ENCODE measurements around the gene UBLCP1. TPM values are rescaled to one million over a fixed set of nuclear protein-coding genes. Genes with fewer than 3 reads are reported as not detected.

Gene UBLCP1
- total and polyA plus RNA-seq, 2 of the 13 experiments (the other 11 are each of a cell fraction or from before 2014, with no cell fraction given): 6.5 to 12.6 TPM

DNA sequence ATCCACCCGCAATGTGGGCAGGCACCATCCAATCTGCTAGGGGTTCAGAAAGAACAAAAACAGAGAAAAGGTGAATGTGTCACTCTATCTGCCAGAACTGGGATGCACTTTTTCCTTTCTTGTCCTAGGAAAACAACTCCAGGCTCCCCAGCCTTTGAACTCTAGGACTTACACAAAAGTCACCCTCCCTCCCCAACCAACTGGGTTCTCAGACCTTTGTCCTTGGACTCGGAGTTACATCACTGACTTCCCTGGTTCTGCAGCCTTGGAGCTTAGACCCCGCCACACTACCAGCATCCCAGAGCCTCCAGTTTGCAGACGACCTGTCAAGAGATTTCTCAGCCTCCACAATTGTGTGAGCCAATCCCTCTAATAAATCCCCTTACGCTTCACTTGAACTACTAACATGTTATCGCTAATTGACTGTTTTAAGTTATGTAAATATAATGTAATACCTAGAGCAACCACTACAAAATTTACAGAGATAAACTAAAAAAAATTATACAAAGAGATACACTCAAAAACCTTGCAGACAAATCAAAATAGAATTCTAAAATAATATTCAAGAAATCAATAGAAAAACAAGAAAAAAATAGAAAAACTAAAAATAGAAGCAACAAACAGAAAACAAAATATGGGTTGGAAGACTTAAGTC lies 5.3 kb upstream of the UBLCP1 start (continued):
- TF ChIP-seq RXRB (CRISPR knock-in tag; IDR thresholded peaks at IDR 0.05; ENCODE audit: borderline replicate concordance): peak; percentile 33; the same call in 1 of the 2 replicates
- TF ChIP-seq YEATS4 (CRISPR knock-in tag; IDR thresholded peaks at IDR 0.05; ENCODE audit: borderline replicate concordance): no peak
- TF ChIP-seq JDP2 (CRISPR knock-in tag; IDR thresholded peaks at IDR 0.05; ENCODE audit: borderline replicate concordance): no peak
- peak; percentile 19; the same call in 1 of the 2 replicates for TF ChIP-seq ELF1 (CRISPR knock-in tag; IDR thresholded peaks at IDR 0.05)
- TF ChIP-seq ZNF430 (CRISPR knock-in tag; IDR thresholded peaks at IDR 0.05): 0 out of 2 replicates have a peak, but pooled peaks have one; percentile 29
- no peak for TF ChIP-seq GABPA (IDR thresholded peaks at IDR 0.05; ENCODE audit: low read depth, low read length)
- peak; percentile 57 for TF ChIP-seq GABPA (CRISPR knock-in tag; IDR thresholded peaks at IDR 0.05; ENCODE audit: low read depth)
- TF ChIP-seq KMT2A (CRISPR knock-in tag; IDR thresholded peaks at IDR 0.05): no peak
- peak; percentile 51; the same call in 1 of the 2 replicates for TF ChIP-seq FOXJ3 (CRISPR knock-in tag; IDR thresholded peaks at IDR 0.05; ENCODE audit: borderline replicate concordance)
- no peak for TF ChIP-seq AHR (CRISPR knock-in tag; IDR thresholded peaks at IDR 0.05)
- TF ChIP-seq, protein P1, sequence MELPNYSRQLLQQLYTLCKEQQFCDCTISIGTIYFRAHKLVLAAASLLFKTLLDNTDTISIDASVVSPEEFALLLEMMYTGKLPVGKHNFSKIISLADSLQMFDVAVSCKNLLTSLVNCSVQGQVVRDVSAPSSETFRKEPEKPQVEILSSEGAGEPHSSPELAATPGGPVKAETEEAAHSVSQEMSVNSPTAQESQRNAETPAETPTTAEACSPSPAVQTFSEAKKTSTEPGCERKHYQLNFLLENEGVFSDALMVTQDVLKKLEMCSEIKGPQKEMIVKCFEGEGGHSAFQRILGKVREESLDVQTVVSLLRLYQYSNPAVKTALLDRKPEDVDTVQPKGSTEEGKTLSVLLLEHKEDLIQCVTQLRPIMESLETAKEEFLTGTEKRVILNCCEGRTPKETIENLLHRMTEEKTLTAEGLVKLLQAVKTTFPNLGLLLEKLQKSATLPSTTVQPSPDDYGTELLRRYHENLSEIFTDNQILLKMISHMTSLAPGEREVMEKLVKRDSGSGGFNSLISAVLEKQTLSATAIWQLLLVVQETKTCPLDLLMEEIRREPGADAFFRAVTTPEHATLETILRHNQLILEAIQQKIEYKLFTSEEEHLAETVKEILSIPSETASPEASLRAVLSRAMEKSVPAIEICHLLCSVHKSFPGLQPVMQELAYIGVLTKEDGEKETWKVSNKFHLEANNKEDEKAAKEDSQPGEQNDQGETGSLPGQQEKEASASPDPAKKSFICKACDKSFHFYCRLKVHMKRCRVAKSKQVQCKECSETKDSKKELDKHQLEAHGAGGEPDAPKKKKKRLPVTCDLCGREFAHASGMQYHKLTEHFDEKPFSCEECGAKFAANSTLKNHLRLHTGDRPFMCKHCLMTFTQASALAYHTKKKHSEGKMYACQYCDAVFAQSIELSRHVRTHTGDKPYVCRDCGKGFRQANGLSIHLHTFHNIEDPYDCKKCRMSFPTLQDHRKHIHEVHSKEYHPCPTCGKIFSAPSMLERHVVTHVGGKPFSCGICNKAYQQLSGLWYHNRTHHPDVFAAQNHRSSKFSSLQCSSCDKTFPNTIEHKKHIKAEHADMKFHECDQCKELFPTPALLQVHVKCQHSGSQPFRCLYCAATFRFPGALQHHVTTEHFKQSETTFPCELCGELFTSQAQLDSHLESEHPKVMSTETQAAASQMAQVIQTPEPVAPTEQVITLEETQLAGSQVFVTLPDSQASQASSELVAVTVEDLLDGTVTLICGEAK (IDR thresholded peaks at IDR 0.05): no peak
- TF ChIP-seq, protein P1 (CRISPR knock-in tag; IDR thresholded peaks at IDR 0.05): no peak
- TF ChIP-seq ZNF773 (CRISPR knock-in tag; IDR thresholded peaks at IDR 0.05; ENCODE audit: borderline replicate concordance): no peak
- no peak for TF ChIP-seq ZFP62 (CRISPR knock-in tag; IDR thresholded peaks at IDR 0.05)
- TF ChIP-seq ZNF431 (CRISPR knock-in tag; IDR thresholded peaks at IDR 0.05; ENCODE audit: borderline replicate concordance, low read depth): no peak
- TF ChIP-seq, protein P2, sequence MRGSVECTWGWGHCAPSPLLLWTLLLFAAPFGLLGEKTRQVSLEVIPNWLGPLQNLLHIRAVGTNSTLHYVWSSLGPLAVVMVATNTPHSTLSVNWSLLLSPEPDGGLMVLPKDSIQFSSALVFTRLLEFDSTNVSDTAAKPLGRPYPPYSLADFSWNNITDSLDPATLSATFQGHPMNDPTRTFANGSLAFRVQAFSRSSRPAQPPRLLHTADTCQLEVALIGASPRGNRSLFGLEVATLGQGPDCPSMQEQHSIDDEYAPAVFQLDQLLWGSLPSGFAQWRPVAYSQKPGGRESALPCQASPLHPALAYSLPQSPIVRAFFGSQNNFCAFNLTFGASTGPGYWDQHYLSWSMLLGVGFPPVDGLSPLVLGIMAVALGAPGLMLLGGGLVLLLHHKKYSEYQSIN (CRISPR knock-in tag; IDR thresholded peaks at IDR 0.05; ENCODE audit: borderline replicate concordance): no peak
- TF ChIP-seq ZBTB7B (CRISPR knock-in tag; IDR thresholded peaks at IDR 0.05): no peak
- TF ChIP-seq, protein P3, sequence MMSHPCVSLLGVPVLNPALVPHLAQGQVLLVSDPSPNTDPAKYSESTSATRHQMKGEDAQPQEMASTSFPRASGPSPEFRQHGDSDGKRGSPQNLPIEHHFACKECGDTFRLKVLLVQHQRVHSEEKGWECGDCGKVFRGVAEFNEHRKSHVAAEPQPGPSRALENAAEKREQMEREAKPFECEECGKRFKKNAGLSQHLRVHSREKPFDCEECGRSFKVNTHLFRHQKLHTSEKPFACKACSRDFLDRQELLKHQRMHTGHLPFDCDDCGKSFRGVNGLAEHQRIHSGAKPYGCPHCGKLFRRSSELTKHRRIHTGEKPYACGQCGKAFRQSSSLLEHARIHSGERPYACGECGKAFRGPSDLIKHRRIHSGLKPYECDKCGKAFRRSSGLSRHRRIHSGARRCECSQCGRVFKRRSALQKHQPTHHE (CRISPR knock-in tag; IDR thresholded peaks at IDR 0.05; ENCODE audit: borderline replicate concordance): no peak
- 0 out of 2 replicates have a peak, but pooled peaks have one; percentile 36 for TF ChIP-seq KDM6A (CRISPR knock-in tag; IDR thresholded peaks at IDR 0.05; ENCODE audit: low read depth)
